IMR-90 (cell line): Measurements from ENCODE around the gene BMERB1. TPM values are rescaled to one million over a fixed set of nuclear protein-coding genes. Genes with fewer than 3 reads are reported as not detected.

Experiments used
- ATAC-seq: fragments of 200-7000 bp; cut with Tn5 transposase; 2 replicates; pipeline ENCODE4 v1.9.1; 2020; ENCODE audit warnings: low read depth, mild to moderate bottlenecking, moderate library complexity
- BruUV-seq: library from RNA; stranded (reverse); fragments of 400-500 nt; replicated peaks from 2 replicates; lab custom pipeline; 2021; lab: Mats Ljungman, UMichigan
- CTCF ChIA-PET: fragments of 300-600 bp; formaldehyde crosslinking; extraction: SDS; loops from one replicate; lab custom pipeline; 2021; ENCODE audit warnings: antibody characterized with exemption; lab: Yijun Ruan, JAX
- POLR2A ChIA-PET: fragments of 300-600 bp; sonication (Branson Sonifier 250); formaldehyde crosslinking; loops from one replicate; lab custom pipeline; 2022; ENCODE audit warnings: antibody characterized with exemption; ENCODE audit not compliant: unreplicated experiment; lab: Charles Lee
- DNase-seq: peaks from one replicate; pipeline ENCODE4 v3.0.0; 2013
- H2AFZ ChIP-seq: replicated peaks from 2 replicates; pipeline ENCODE3; 2013; ENCODE audit warnings: low read length, mild to moderate bottlenecking; ENCODE audit not compliant: poor library complexity
- H2AK5ac ChIP-seq: 2 replicates; pipeline ENCODE4 v1.6.1; 2013; ENCODE audit warnings: low read depth, low read length, inconsistent platforms
- H2AK9ac ChIP-seq: replicated peaks from 2 replicates; pipeline ENCODE3; 2013; ENCODE audit warnings: mild to moderate bottlenecking, low read depth, low read length, moderate library complexity; ENCODE audit not compliant: poor library complexity
- H2BK120ac ChIP-seq: 2 replicates; pipeline ENCODE4 v1.6.1; 2013; ENCODE audit warnings: low read depth, low read length, inconsistent platforms
- H2BK15ac ChIP-seq: 3 replicates; pipeline ENCODE4 v1.6.1; 2013; ENCODE audit warnings: low read depth, low read length, inconsistent platforms
- H2BK20ac ChIP-seq: 2 replicates; pipeline ENCODE4 v1.6.1; 2013; ENCODE audit warnings: low read depth, mild to moderate bottlenecking, inconsistent platforms, low read length, moderate library complexity
- H2BK5ac ChIP-seq: 2 replicates; pipeline ENCODE4 v1.6.1; 2013; ENCODE audit warnings: mild to moderate bottlenecking, low read depth, low read length, inconsistent platforms; ENCODE audit not compliant: poor library complexity, severe bottlenecking
- H3K14ac ChIP-seq: replicated peaks from 2 replicates; pipeline ENCODE4 v1.6.1; 2013; ENCODE audit warnings: low read depth, low read length, inconsistent platforms
- H3K18ac ChIP-seq: 2 replicates; pipeline ENCODE4 v1.6.1; 2013; ENCODE audit warnings: low read depth, low read length, control low read depth
- H3K23ac ChIP-seq: 2 replicates; pipeline ENCODE4 v1.6.1; 2013; ENCODE audit warnings: low read depth, low read length, inconsistent platforms
- H3K27ac ChIP-seq: 2 replicates; pipeline ENCODE4 v1.5.1; 2013; ENCODE audit warnings: mild to moderate bottlenecking, control low read depth, low read length; ENCODE audit not compliant: insufficient read depth
- H3K27me3 ChIP-seq: 2 replicates; pipeline ENCODE4 v1.6.1; 2013; ENCODE audit warnings: low read length; ENCODE audit not compliant: control insufficient read depth, insufficient read depth
- H3K36me3 ChIP-seq: 2 replicates; pipeline ENCODE4 v1.6.1; 2013; ENCODE audit warnings: low read length, mixed read lengths; ENCODE audit not compliant: control insufficient read depth, insufficient read depth
- H3K4ac ChIP-seq: 2 replicates; pipeline ENCODE4 v1.6.1; 2013; ENCODE audit warnings: low read depth, low read length, inconsistent platforms
- H3K4me1 ChIP-seq: 2 replicates; pipeline ENCODE4 v1.6.1; 2013; ENCODE audit warnings: low read length, mixed read lengths; ENCODE audit not compliant: control insufficient read depth, insufficient read depth
- H3K4me2 ChIP-seq: 2 replicates; pipeline ENCODE4 v1.6.1; 2013; ENCODE audit warnings: low read depth, mild to moderate bottlenecking, control low read depth, low read length, moderate library complexity
- H3K4me3 ChIP-seq: 2 replicates; pipeline ENCODE4 v1.5.1; 2013; ENCODE audit warnings: low read depth, mild to moderate bottlenecking, control low read depth, low read length, moderate library complexity; ENCODE audit not compliant: insufficient read depth
- H3K56ac ChIP-seq: 2 replicates; pipeline ENCODE4 v1.6.1; 2013; ENCODE audit warnings: low read length, inconsistent platforms; ENCODE audit not compliant: insufficient read depth; ENCODE audit errors: extremely low read depth
- H3K79me1 ChIP-seq, 2 experiments: 2 replicates each; pipeline ENCODE4 v1.6.1; 2013; ENCODE audit warnings: low read length in 2 of 2, inconsistent platforms in 1 of 2, low read depth in 1 of 2
- H3K9ac ChIP-seq: 2 replicates; pipeline ENCODE4 v1.6.1; 2013; ENCODE audit warnings: low read depth, low read length, control low read depth
- H3K9me1 ChIP-seq: 2 replicates; pipeline ENCODE4 v1.6.1; 2013; ENCODE audit warnings: low read length, inconsistent platforms; ENCODE audit not compliant: insufficient read depth
- H3K9me3 ChIP-seq: 2 replicates; pipeline ENCODE4 v1.6.1; 2013; ENCODE audit warnings: low read length; ENCODE audit not compliant: control insufficient read depth, insufficient read depth
- H4K20me1 ChIP-seq: 2 replicates; pipeline ENCODE4 v1.6.1; 2013; ENCODE audit warnings: low read length, inconsistent platforms; ENCODE audit not compliant: insufficient read depth
- H4K5ac ChIP-seq: 2 replicates; pipeline ENCODE4 v1.6.1; 2013; ENCODE audit warnings: mild to moderate bottlenecking, low read depth, low read length, control low read depth
- H4K8ac ChIP-seq, 2 experiments: 2 replicates each; pipeline ENCODE4 v1.6.1; 2013; ENCODE audit warnings: low read depth in 2 of 2, low read length in 2 of 2, control low read depth in 1 of 2, inconsistent platforms in 1 of 2
- H4K91ac ChIP-seq: 2 replicates; pipeline ENCODE4 v1.6.1; 2013; ENCODE audit warnings: low read depth, low read length, inconsistent platforms; ENCODE audit not compliant: insufficient read depth
- BHLHE40 ChIP-seq: fragments of 150-350 bp; IDR thresholded peaks from 2 replicates; pipeline ENCODE4 v1.6.1; 2016; ENCODE audit warnings: mild to moderate bottlenecking, low read depth, low read length
- CEBPB ChIP-seq: IDR thresholded peaks from 2 replicates; pipeline ENCODE4 v1.6.1; 2012; ENCODE audit warnings: low read depth, low read length, improper control_type of control experiment
- CHD1 ChIP-seq: IDR thresholded peaks from 2 replicates; pipeline ENCODE4 v1.6.1; 2012; ENCODE audit warnings: low read depth, low read length, improper control_type of control experiment
- CTCF ChIP-seq: conservative IDR thresholded peaks from 2 replicates; pipeline ENCODE4 v1.5.1; 2012; ENCODE audit warnings: mild to moderate bottlenecking, low read depth, low read length, improper control_type of control experiment
- ELK1 ChIP-seq: fragments of 150-350 bp; IDR thresholded peaks from 2 replicates; pipeline ENCODE4 v1.6.1; 2016; ENCODE audit warnings: low read depth, mild to moderate bottlenecking, low read length, moderate library complexity, borderline replicate concordance
- FOS ChIP-seq: fragments of 150-350 bp; IDR thresholded peaks from 2 replicates; pipeline ENCODE4 v1.6.1; 2016; ENCODE audit warnings: low read depth, low read length
- MAFK ChIP-seq: IDR thresholded peaks from 2 replicates; pipeline ENCODE4 v1.6.1; 2012; ENCODE audit warnings: low read depth, low read length, improper control_type of control experiment
- MAZ ChIP-seq: IDR thresholded peaks from 2 replicates; pipeline ENCODE4 v1.6.1; 2012; ENCODE audit warnings: low read depth, mild to moderate bottlenecking, low read length, improper control_type of control experiment, moderate library complexity, borderline replicate concordance
- MXI1 ChIP-seq: IDR thresholded peaks from 2 replicates; pipeline ENCODE4 v1.6.1; 2012; ENCODE audit warnings: low read depth, mild to moderate bottlenecking, low read length, moderate library complexity, borderline replicate concordance
- NFE2L2 ChIP-seq: fragments of 150-350 bp; IDR thresholded peaks from 2 replicates; pipeline ENCODE4 v1.6.1; 2016; ENCODE audit warnings: low read depth, mild to moderate bottlenecking, low read length
- POLR2A ChIP-seq: IDR thresholded peaks from 2 replicates; pipeline ENCODE4 v1.6.1; 2012; ENCODE audit warnings: mild to moderate bottlenecking, low read depth, low read length
- RAD21 ChIP-seq: IDR thresholded peaks from 2 replicates; pipeline ENCODE4 v1.6.1; 2012; ENCODE audit warnings: low read length, improper control_type of control experiment
- RCOR1 ChIP-seq: IDR thresholded peaks from 2 replicates; pipeline ENCODE4 v1.6.1; 2012; ENCODE audit warnings: mild to moderate bottlenecking, low read length, improper control_type of control experiment; ENCODE audit not compliant: insufficient replicate concordance
- RFX5 ChIP-seq: IDR thresholded peaks from 2 replicates; pipeline ENCODE4 v1.8.0; 2012; ENCODE audit warnings: low read depth, mild to moderate bottlenecking, low read length, moderate library complexity
- SMC3 ChIP-seq: fragments of 150-350 bp; IDR thresholded peaks from 2 replicates; pipeline ENCODE4 v1.6.1; 2016; ENCODE audit warnings: low read depth, mild to moderate bottlenecking, antibody characterized with exemption, low read length, moderate library complexity
- USF2 ChIP-seq: fragments of 150-350 bp; IDR thresholded peaks from 2 replicates; pipeline ENCODE4 v1.6.1; 2017; ENCODE audit warnings: mild to moderate bottlenecking, antibody characterized with exemption, low read length, low read depth
- WGBS, 2 experiments: methylation state at CpG; one replicate each; pipeline versions ENCODE4 v1.1.5 to v1.1.7; 2013; ENCODE audit warnings: missing lambda C conversion rate in 2 of 2; ENCODE audit not compliant: insufficient read length in 1 of 2; ENCODE audit errors: extremely low coverage in 2 of 2; 5-methylcytosine and 5-hydroxymethylcytosine counted together
- dilution Hi-C: fragments of 300-500 bp; cut with HindIII; formaldehyde crosslinking; loops from one replicate; pipeline ENCODE4 v1.14.3; 2018; ENCODE audit warnings: low sequenced_read_pairs; ENCODE audit not compliant: unreplicated experiment
- in situ Hi-C: fragments of 300-500 bp; cut with MboI; formaldehyde crosslinking; loops from 3 replicates; pipeline ENCODE4 v1.14.3; 2019; ENCODE audit warnings: low sequenced_read_pairs, inconsistent platforms, mixed read lengths
- intact Hi-C: fragments of 100-400 bp; cut with micrococcal nuclease; formaldehyde crosslinking; loops from 2 replicates; pipeline ENCODE4 v1.10.0; 2022
- polyA plus RNA-seq, 3 experiments: library from polyadenylated mRNA; depleted of rRNA; stranded (reverse); fragments of >200 nt; gene quantifications; 2 replicates each; pipeline ENCODE4 v1.2.3, GENCODE V29; 2012; ENCODE audit warnings: low replicate concordance in 1 of 3
- total RNA-seq: library from RNA; depleted of rRNA; stranded (reverse); fragments of >200 nt; gene quantifications from 2 replicates; pipeline ENCODE4 v1.2.3, GENCODE V29; 2012

The BMERB1 gene
- total and polyA plus RNA-seq, 2 of the 4 experiments (the other 2 are of a cell fraction), result 22.6 to 32.9 TPM

- CTCF ChIA-PET, result no interaction called here
- H3K27ac ChIP-seq, result no peak overlapping the region
- no peak for TF ChIP-seq MXI1
- no peak for TF ChIP-seq MAFK
- no peak for TF ChIP-seq RAD21
- TF ChIP-seq RFX5, result no peak
- TF ChIP-seq CEBPB, result no peak
- no peak for TF ChIP-seq ELK1
- TF ChIP-seq POLR2A, result no peak
- TF ChIP-seq CTCF, result no peak
- no peak for TF ChIP-seq NFE2L2
- TF ChIP-seq MAZ, result no peak
- TF ChIP-seq FOS, result no peak
- no peak for TF ChIP-seq USF2
- TF ChIP-seq BHLHE40, result no peak
- TF ChIP-seq RCOR1, result no peak
- TF ChIP-seq CHD1, result no peak
- no peak for TF ChIP-seq SMC3
- H4K91ac ChIP-seq, result no peak overlapping the region
- no peak overlapping the region for H2AFZ ChIP-seq
- no peak overlapping the region for H4K8ac ChIP-seq
- H2BK20ac ChIP-seq, result no peak overlapping the region
- H3K4me1 ChIP-seq, result peaks cover 7% of the 10 kb centered on the region
- no peak overlapping the region for H4K5ac ChIP-seq
- DNase-seq (no peak), ATAC-seq (no peak)
- no TSS peak for BruUV-seq
- H2BK15ac ChIP-seq, result no peak overlapping the region
- H3K14ac ChIP-seq, result no peak overlapping the region
- peaks cover 8 to 16% of the 10 kb centered on the region in 2 experiments for H3K79me1 ChIP-seq
- H3K4me3 ChIP-seq, result no peak overlapping the region
- H4K20me1 ChIP-seq, result peaks cover 7% of the 10 kb centered on the region
- no peak overlapping the region for H3K56ac ChIP-seq
- no peak overlapping the region for H3K9ac ChIP-seq
- no peak overlapping the region for H2AK5ac ChIP-seq
- WGBS, 2 experiments, result 94% methylated on average over 5 of the region's 10 CpGs; no CpG with 5 or more reads in 1 of the 2 experiments
- H3K4me2 ChIP-seq, result no peak overlapping the region
- intact Hi-C loops, result no loop called here
- H3K18ac ChIP-seq, result no peak overlapping the region
- dilution Hi-C loops, result no loop called here
- H2BK5ac ChIP-seq, result no peak overlapping the region
- no peaks in the 10 kb centered on the region for H3K9me3 ChIP-seq
- H3K9me1 ChIP-seq, result peaks cover 4% of the 10 kb centered on the region
- no peaks in the 10 kb centered on the region for H3K27me3 ChIP-seq
- H3K4ac ChIP-seq, result no peak overlapping the region
- H3K23ac ChIP-seq, result no peak overlapping the region
- H2BK120ac ChIP-seq, result no peak overlapping the region
- POLR2A ChIA-PET, result no interaction called here
- peaks cover 8% of the 10 kb centered on the region; the same call in 1 of the 2 replicates for H3K36me3 ChIP-seq
- in situ Hi-C loops, result no loop called here
- H2AK9ac ChIP-seq, result no peak overlapping the region
These were observed 88.7 kb downstream of the BMERB1 start for GRCh38 chr16:15523092-15523541.
